Smooth muscle cell (in vitro differentiated cells): ENCODE measurements around the gene CTIF. TPM values are rescaled to one million over a fixed set of nuclear protein-coding genes. Genes with fewer than 3 reads are reported as not detected.

Experiments
- DNase-seq: peaks from one replicate; lab custom pipeline; 2025; ENCODE audit not compliant: unreplicated experiment; lab: John Stamatoyannopoulos, UW
- H2AFZ ChIP-seq: fragments of 200-600 bp; sonication (generic); 2 replicates; pipeline ENCODE4 v1.6.0; 2016; ENCODE audit warnings: antibody characterized with exemption, low read depth, mild to moderate bottlenecking
- H3F3A ChIP-seq: fragments of 200-600 bp; sonication (generic); 2 replicates; pipeline ENCODE4 v1.6.0; 2017; ENCODE audit warnings: antibody characterized with exemption, low read depth
- H3K27ac ChIP-seq: fragments of 200-600 bp; sonication (generic); 2 replicates; pipeline ENCODE4 v1.5.1; 2016; ENCODE audit warnings: low read depth, mild to moderate bottlenecking
- H3K27me3 ChIP-seq: fragments of 200-600 bp; sonication (generic); 2 replicates; pipeline ENCODE4 v1.6.1; 2016; ENCODE audit warnings: low read depth, mild to moderate bottlenecking
- H3K36me3 ChIP-seq: fragments of 200-600 bp; sonication (generic); 2 replicates; pipeline ENCODE4 v1.5.1; 2016; ENCODE audit warnings: low read depth
- H3K4me1 ChIP-seq: fragments of 200-600 bp; sonication (generic); 2 replicates; pipeline ENCODE4 v1.5.1; 2016; ENCODE audit warnings: low read depth
- H3K4me2 ChIP-seq: fragments of 200-600 bp; sonication (generic); 2 replicates; pipeline ENCODE4 v1.6.0; 2016; ENCODE audit warnings: mild to moderate bottlenecking
- H3K4me3 ChIP-seq: fragments of 200-600 bp; sonication (generic); 2 replicates; pipeline ENCODE4 v1.5.1; 2016; ENCODE audit warnings: mild to moderate bottlenecking
- H3K79me2 ChIP-seq: fragments of 200-600 bp; sonication (generic); 2 replicates; pipeline ENCODE4 v1.6.0; 2016; ENCODE audit warnings: low read depth, mild to moderate bottlenecking
- H3K9ac ChIP-seq: fragments of 200-600 bp; sonication (generic); 2 replicates; pipeline ENCODE4 v1.6.0; 2016; ENCODE audit warnings: low read depth
- H3K9me3 ChIP-seq: fragments of 200-600 bp; sonication (generic); replicated peaks from 2 replicates; pipeline ENCODE4 v1.5.1; 2016; ENCODE audit warnings: low read depth
- H4K20me1 ChIP-seq: fragments of 200-600 bp; sonication (generic); 2 replicates; pipeline ENCODE4 v1.6.0; 2016; ENCODE audit warnings: low read depth
- CTCF ChIP-seq: fragments of 200-600 bp; sonication (generic); IDR thresholded peaks from 2 replicates; pipeline ENCODE4 v1.5.1; 2017; ENCODE audit warnings: borderline replicate concordance, mild to moderate bottlenecking, antibody characterized with exemption; ENCODE audit not compliant: insufficient read depth, poor library complexity, severe bottlenecking
- WGBS: methylation state at CpG from one replicate; pipeline ENCODE4 v1.1.7; 2016; ENCODE audit warnings: low lambda C conversion rate; 5-methylcytosine and 5-hydroxymethylcytosine counted together
- polyA plus RNA-seq: library from polyadenylated mRNA; unstranded; fragments of >200 nt; fragmentation: Nextera tagmentation; extraction: Ambion mirVana; gene quantifications from 2 replicates; pipeline ENCODE4 v1.2.1, GENCODE V29; 2016
- total RNA-seq: library from RNA; depleted of rRNA; stranded (reverse); fragments of >200 nt; gene quantifications from 2 replicates; pipeline ENCODE4 v1.2.3, GENCODE V29; 2014

The CTIF gene
- total and polyA plus RNA-seq, 2 experiments from 2014 or later: 22.2 to 25.3 TPM

GRCh38 chr18:48754559-48754958 is 215.7 kb downstream of the CTIF start:
- Histone ChIP-seq H3K36me3 (peaks cover 6% of the 10 kb centered on the region), H3K9me3 (no peaks in the 10 kb centered on the region), H2AFZ (no peak overlapping the region), H3K27ac (no peak overlapping the region), H4K20me1 (no peaks in the 10 kb centered on the region), H3K4me1 (no peaks in the 10 kb centered on the region), H3K79me2 (peaks cover 3% of the 10 kb centered on the region), H3K4me3 (no peak overlapping the region), H3K4me2 (no peak overlapping the region), H3K27me3 (no peaks in the 10 kb centered on the region), H3F3A (peaks cover 9% of the 10 kb centered on the region), H3K9ac (no peak overlapping the region)
- DNase-seq: no peak
- TF ChIP-seq CTCF: no peak
- 95% methylated on average over 5 of the region's 5 CpGs for WGBS

- H3K36me3 ChIP-seq: peaks cover 6% of the 10 kb centered on the region
- no peak overlapping the region for H3K4me3 ChIP-seq
- H3K27me3 ChIP-seq: no peaks in the 10 kb centered on the region
- no peak overlapping the region for H3K27ac ChIP-seq
- WGBS: 87% methylated on average over 6 of the region's 6 CpGs
- H3F3A ChIP-seq: peaks cover 9% of the 10 kb centered on the region
- no peaks in the 10 kb centered on the region for H4K20me1 ChIP-seq
- H3K79me2 ChIP-seq: no peaks in the 10 kb centered on the region
- H3K9me3 ChIP-seq: no peaks in the 10 kb centered on the region
- H2AFZ ChIP-seq: no peak overlapping the region
- no peak overlapping the region for H3K4me2 ChIP-seq
- no peak overlapping the region for H3K9ac ChIP-seq
- TF ChIP-seq CTCF: no peak
- DNase-seq: no peak
- H3K4me1 ChIP-seq: no peaks in the 10 kb centered on the region
Observed at GRCh38 chr18:48754993-48755473, 216.2 kb downstream of the CTIF start.

GRCh38 chr18:48756511-48757226 is 217.8 kb downstream of the CTIF start:
- H3F3A ChIP-seq: no peaks in the 10 kb centered on the region
- H3K9ac ChIP-seq: no peak overlapping the region
- no peak for DNase-seq
- H3K4me2 ChIP-seq: no peak overlapping the region
- no peak overlapping the region for H2AFZ ChIP-seq
- H3K79me2 ChIP-seq: no peaks in the 10 kb centered on the region
- WGBS: 80% methylated on average over 4 of the region's 4 CpGs
- H4K20me1 ChIP-seq: no peaks in the 10 kb centered on the region
- no peaks in the 10 kb centered on the region for H3K27me3 ChIP-seq
- H3K27ac ChIP-seq: no peak overlapping the region
- no peaks in the 10 kb centered on the region for H3K9me3 ChIP-seq
- TF ChIP-seq CTCF: no peak
- no peaks in the 10 kb centered on the region for H3K4me1 ChIP-seq
- H3K4me3 ChIP-seq: no peak overlapping the region
- peaks cover 6% of the 10 kb centered on the region for H3K36me3 ChIP-seq

GRCh38 chr18:48757367-48757766 is 218.5 kb downstream of the CTIF start:
- H3K9ac ChIP-seq: no peak overlapping the region
- WGBS: 97% methylated on average over 6 of the region's 6 CpGs
- no peak overlapping the region for H2AFZ ChIP-seq
- no peaks in the 10 kb centered on the region for H4K20me1 ChIP-seq
- no peaks in the 10 kb centered on the region for H3K79me2 ChIP-seq
- H3K4me3 ChIP-seq: no peak overlapping the region
- DNase-seq: no peak
- no peaks in the 10 kb centered on the region for H3K4me1 ChIP-seq
- no peak for TF ChIP-seq CTCF
- H3K36me3 ChIP-seq: peaks cover 6% of the 10 kb centered on the region
- no peaks in the 10 kb centered on the region for H3K9me3 ChIP-seq
- no peak overlapping the region for H3K4me2 ChIP-seq
- no peaks in the 10 kb centered on the region for H3F3A ChIP-seq
- H3K27me3 ChIP-seq: no peaks in the 10 kb centered on the region
- H3K27ac ChIP-seq: no peak overlapping the region
